Naive thymus-derived CD4-positive, alpha-beta T cell (primary cell): Measurements from ENCODE around the gene EPO. TPM values are rescaled to one million over a fixed set of nuclear protein-coding genes. Genes with fewer than 3 reads are reported as not detected.
A peak's percentile ranks its signal among the peaks of the same experiment; 100 is the strongest.

Experiments
- ATAC-seq: fragments of 150-1000 bp; cut with Tn5 transposase; 2 replicates; pipeline ENCODE4 v1.10.0; 2021; ENCODE audit warnings: mild to moderate bottlenecking, moderate library complexity
- CTCF ChIA-PET: fragments of 350-600 bp; sonication (Branson Sonifier 250); formaldehyde crosslinking; loops from one replicate; lab custom pipeline; 2021; ENCODE audit warnings: antibody characterized with exemption; lab: Charles Lee
- POLR2A ChIA-PET: fragments of 350-600 bp; sonication (Branson Sonifier 250); formaldehyde crosslinking; loops from one replicate; lab custom pipeline; 2021; ENCODE audit warnings: antibody characterized with exemption, inconsistent platforms; lab: Charles Lee
- DNase-seq, 9 donors: peaks; one replicate each; pipeline versions ENCODE4 v3.0.0 to v3.0.0-alpha.2; 2020 to 2022; ENCODE audit warnings: mixed read lengths in 1 of 9
- H3K27ac ChIP-seq: one replicate; pipeline ENCODE4 v1.7.0; 2013; ENCODE audit warnings: mild to moderate bottlenecking, low read depth, low read length, moderate library complexity
- H3K27me3 ChIP-seq, 2 donors: one replicate each; pipeline ENCODE4 v1.7.0; 2013; ENCODE audit warnings: low read length in 2 of 2, mild to moderate bottlenecking in 2 of 2, moderate library complexity in 2 of 2; ENCODE audit not compliant: control insufficient read depth in 2 of 2, insufficient read depth in 2 of 2
- H3K36me3 ChIP-seq, 3 experiments: 1 replicate in 2 of 3; 2 replicates in 1 of 3; pipeline ENCODE4 v1.7.0; 2013; ENCODE audit warnings: low read length in 3 of 3, mild to moderate bottlenecking in 3 of 3, moderate library complexity in 1 of 3; ENCODE audit not compliant: insufficient read depth in 3 of 3, control insufficient read depth in 2 of 3
- H3K4me1 ChIP-seq, 2 donors: one replicate each; pipeline ENCODE4 v1.7.0; 2013; ENCODE audit warnings: low read length in 2 of 2, mild to moderate bottlenecking in 2 of 2, moderate library complexity in 1 of 2; ENCODE audit not compliant: control insufficient read depth in 2 of 2, insufficient read depth in 2 of 2
- H3K4me3 ChIP-seq: 2 replicates; pipeline ENCODE4 v1.7.0; 2013; ENCODE audit warnings: mild to moderate bottlenecking, low read length
- H3K9me3 ChIP-seq, 3 experiments: 1 replicate in 2 of 3; 2 replicates in 1 of 3; pipeline ENCODE4 v1.7.0; 2013; ENCODE audit warnings: low read length in 3 of 3; ENCODE audit not compliant: control insufficient read depth in 2 of 3
- H3K27ac Mint-ChIP-seq, 9 donors: one replicate each; pipeline ENCODE4 v1.8.0; 2020 to 2022; ENCODE audit warnings: mixed read lengths in 9 of 9, mild to moderate bottlenecking in 8 of 9, moderate library complexity in 5 of 9, inconsistent platforms in 2 of 9
- H3K27me3 Mint-ChIP-seq, 5 donors: one replicate each; pipeline ENCODE4 v1.8.0; 2021 to 2022; ENCODE audit warnings: mixed read lengths in 5 of 5, mild to moderate bottlenecking in 1 of 5
- H3K36me3 Mint-ChIP-seq, 5 donors: one replicate each; pipeline ENCODE4 v1.8.0; 2020 to 2022; ENCODE audit warnings: mixed read lengths in 5 of 5, mild to moderate bottlenecking in 3 of 5, inconsistent platforms in 1 of 5
- H3K4me1 Mint-ChIP-seq, 7 donors: one replicate each; pipeline ENCODE4 v1.8.0; 2020 to 2022; ENCODE audit warnings: mixed read lengths in 7 of 7, mild to moderate bottlenecking in 3 of 7, inconsistent platforms in 1 of 7
- H3K4me3 Mint-ChIP-seq, 10 donors: one replicate each; pipeline ENCODE4 v1.8.0; 2020 to 2022; ENCODE audit warnings: mild to moderate bottlenecking in 10 of 10, mixed read lengths in 10 of 10, moderate library complexity in 6 of 10, inconsistent platforms in 2 of 10
- H3K9me3 Mint-ChIP-seq, 11 donors: one replicate each; pipeline ENCODE4 v1.8.0; 2020 to 2022; ENCODE audit warnings: mixed read lengths in 11 of 11, mild to moderate bottlenecking in 4 of 11, inconsistent platforms in 1 of 11, moderate library complexity in 1 of 11
- intact Hi-C, 2 donors: fragments of 100-400 bp; cut with micrococcal nuclease; formaldehyde crosslinking; loops; one replicate each; pipeline ENCODE4 v1.15.1; 2023
- polyA plus RNA-seq, 2 donors: library from polyadenylated mRNA; unstranded; fragments of 300-500 nt; fragmentation: Illumina TruSeq; gene quantifications; one replicate each; pipeline ENCODE4 v1.2.3, GENCODE V29; 2021
- total RNA-seq, 6 experiments: library from RNA in 5 of 6; stranded (reverse) in 5 of 6; gene quantifications; 1 replicate in 5 of 6; 2 replicates in 1 of 6; pipeline ENCODE4 v1.2.3 and lab custom pipeline; 2021 to 2026

The EPO gene
- total and polyA plus RNA-seq, 7 experiments from 2014 or later = not detected

DNA sequence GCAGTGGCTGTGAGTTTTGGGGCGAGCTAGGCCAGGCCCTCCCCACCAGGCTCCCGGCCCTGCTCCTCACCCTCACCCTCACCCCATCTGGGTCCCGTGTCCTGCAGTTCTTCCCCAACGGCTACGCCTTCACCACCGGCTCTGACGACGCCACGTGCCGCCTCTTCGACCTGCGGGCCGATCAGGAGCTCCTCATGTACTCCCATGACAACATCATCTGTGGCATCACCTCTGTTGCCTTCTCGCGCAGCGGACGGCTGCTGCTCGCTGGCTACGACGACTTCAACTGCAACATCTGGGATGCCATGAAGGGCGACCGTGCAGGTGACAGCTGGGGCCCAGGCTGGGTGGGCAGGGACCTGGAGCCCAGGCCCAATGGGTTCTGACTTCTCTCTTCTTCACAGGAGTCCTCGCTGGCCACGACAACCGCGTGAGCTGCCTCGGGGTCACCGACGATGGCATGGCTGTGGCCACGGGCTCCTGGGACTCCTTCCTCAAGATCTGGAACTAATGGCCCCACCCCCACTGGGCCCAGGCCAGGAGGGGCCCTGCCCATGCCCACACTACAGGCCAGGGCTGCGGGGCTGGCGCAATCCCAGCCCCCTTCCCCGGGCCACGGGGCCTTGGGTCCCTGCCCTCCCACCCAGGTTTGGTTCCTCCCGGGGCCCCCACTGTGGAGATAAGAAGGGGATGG is 41.8 kb upstream of the EPO start:
- peaks cover 0 to 3% (median 0%) of the 10 kb centered on the region in 11 donors for H3K9me3 Mint-ChIP-seq
- peak overlapping the region in 5 of 9 donors; percentile 7 to 78 (median 58) for H3K27ac Mint-ChIP-seq
- ATAC-seq (no peak), DNase-seq (no peak)
- H3K4me3 Mint-ChIP-seq = peak overlapping the region in 5 of 10 donors; percentile 20 to 60 (median 40)
- Histone ChIP-seq H3K27ac (peak overlapping the region; percentile 35), H3K9me3 (no peaks in the 10 kb centered on the region), H3K36me3 (peaks cover 0 to 74% (median 8%) of the 10 kb centered on the region in 3 experiments), H3K4me3 (no peak overlapping the region), H3K27me3 (no peaks in the 10 kb centered on the region), H3K4me1 (peaks cover 0 to 22% of the 10 kb centered on the region in 2 donors)
- H3K27me3 Mint-ChIP-seq = no peaks in the 10 kb centered on the region
- ChIA-PET CTCF (interaction anchor here (1.7 to 5.8 kb wide), 2 partner anchors 13 to 44 kb away, joined by 3 to 33 read pairs; no protein-coding TSS in a partner anchor), POLR2A (interaction anchor here (1.3 to 5.5 kb wide), 5 partner anchors 10 to 196 kb away, joined by 3 to 37 read pairs (median 10); partner anchors contain the start of gene SRRT)
- intact Hi-C loops = loop anchor here in 1 of 2 donors (5.0 to 10.0 kb wide), 2 partner anchors 566 to 576 kb away; partner anchors contain the start of genes AP4M1, FIS1 and MCM7
- H3K36me3 Mint-ChIP-seq = peaks cover 0 to 15% (median 0%) of the 10 kb centered on the region in 5 donors
- peaks cover 21 to 50% (median 30%) of the 10 kb centered on the region in 7 donors for H3K4me1 Mint-ChIP-seq

DNA sequence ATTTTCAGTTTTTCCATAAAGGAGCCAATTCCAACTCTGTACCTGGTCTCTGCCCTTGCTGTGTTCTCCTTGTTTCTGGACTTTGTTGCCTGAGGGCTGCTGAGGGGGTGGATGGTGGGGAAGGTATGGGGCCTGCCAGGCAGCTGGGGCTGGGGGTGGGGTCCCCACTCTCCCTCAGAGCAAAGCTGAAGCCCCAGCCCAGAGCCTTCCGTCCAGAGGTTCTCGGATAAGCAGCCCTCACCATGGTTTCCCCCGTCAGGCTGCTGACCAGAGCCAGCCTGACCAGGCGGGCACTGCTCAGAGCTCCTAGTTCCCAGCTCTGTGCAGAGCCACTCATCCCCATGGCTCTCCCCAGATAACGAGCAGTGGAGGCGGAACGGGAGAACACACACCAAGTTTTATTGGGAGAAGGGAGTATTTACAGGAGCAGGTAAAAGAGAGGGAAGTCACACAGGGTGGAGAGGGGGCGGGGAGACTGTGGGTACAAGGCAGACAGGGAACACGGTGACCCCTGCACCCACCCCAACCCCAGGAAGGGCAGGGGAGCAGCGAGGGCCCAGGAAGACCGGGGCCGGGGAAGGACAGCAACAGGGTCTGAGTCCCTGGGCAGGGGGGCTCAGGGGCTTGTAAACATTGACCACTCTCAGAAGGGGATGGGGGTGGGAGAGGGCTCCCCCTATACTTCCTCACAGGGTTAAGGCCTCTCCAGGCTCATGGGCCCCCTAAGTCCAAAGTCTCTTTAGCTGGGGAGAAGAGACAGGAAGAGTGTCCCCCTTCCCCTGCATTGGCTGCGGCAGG is 40.9 kb upstream of the EPO start:
- DNase-seq = no peak
- H3K27ac Mint-ChIP-seq = peak overlapping the region in 5 of 9 donors; percentile 26 to 83 (median 78)

DNA sequence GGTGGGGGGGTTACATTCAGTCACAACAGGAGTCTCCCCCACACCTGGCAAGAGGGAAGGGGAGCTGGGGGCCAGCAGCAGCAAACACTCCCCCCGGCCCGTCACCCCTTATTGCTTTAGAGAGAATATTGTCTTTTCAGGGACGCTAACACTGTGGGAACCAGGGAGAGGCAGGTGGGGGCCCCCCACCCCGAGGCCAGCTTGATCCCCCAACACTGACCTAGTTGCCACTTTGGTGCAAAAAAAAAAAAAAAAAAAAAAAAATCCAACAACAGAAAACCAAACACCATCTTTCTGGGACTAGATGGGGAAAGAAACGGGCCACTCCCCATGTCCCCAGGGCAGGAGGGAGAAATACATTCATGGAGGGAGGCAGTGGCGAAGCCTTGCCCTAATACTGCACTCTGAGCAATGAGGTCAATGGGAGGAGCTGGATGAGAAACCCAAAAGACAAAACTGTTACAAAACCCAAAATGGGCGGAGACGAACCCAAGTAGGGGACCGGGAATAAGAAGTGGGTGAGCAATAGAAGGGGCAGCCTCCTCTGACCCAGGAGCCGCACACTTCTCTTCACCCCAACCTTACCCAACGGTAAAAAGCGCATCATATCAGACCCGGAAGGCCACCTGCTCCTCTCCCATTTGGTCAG is 40.2 kb upstream of the EPO start:
- Mint-ChIP-seq H3K27ac (peak overlapping the region in 8 of 9 donors; percentile 33 to 90 (median 81)), H3K36me3 (peaks cover 0 to 14% (median 0%) of the 10 kb centered on the region in 5 donors), H3K4me3 (peak overlapping the region in 8 of 10 donors; percentile 12 to 75 (median 38)), H3K27me3 (no peaks in the 10 kb centered on the region), H3K9me3 (peaks cover 0 to 1% (median 0%) of the 10 kb centered on the region in 11 donors), H3K4me1 (peaks cover 21 to 50% (median 30%) of the 10 kb centered on the region in 7 donors)
- DNase-seq (no peak), ATAC-seq (no peak)
- no peaks in the 10 kb centered on the region for H3K9me3 ChIP-seq
- ChIA-PET CTCF (interaction anchor here (0.8 to 5.8 kb wide), 3 partner anchors 11 to 92 kb away, joined by 3 to 33 read pairs (median 6); no protein-coding TSS in a partner anchor), POLR2A (interaction anchor here (0.7 to 5.5 kb wide), 13 partner anchors 8 to 115 kb away, joined by 3 to 37 read pairs (median 4); partner anchors contain the start of genes FBXO24, LRCH4, MOSPD3 and POP7)
- H3K36me3 ChIP-seq = peaks cover 0 to 86% (median 8%) of the 10 kb centered on the region in 3 experiments
- intact Hi-C loops = loop anchor here in 1 of 2 donors (5.0 to 10.0 kb wide), 2 partner anchors 565 to 578 kb away; partner anchors contain the start of genes AP4M1, FIS1 and MCM7
- H3K27ac ChIP-seq = peak overlapping the region; percentile 53
- no peaks in the 10 kb centered on the region for H3K27me3 ChIP-seq
- H3K4me3 ChIP-seq = no peak overlapping the region
- H3K4me1 ChIP-seq = peaks cover 0 to 22% of the 10 kb centered on the region in 2 donors

More for the DNA sequence above, 40.9 kb upstream of the EPO start:
- Histone ChIP-seq H3K4me3 (no peak overlapping the region), H3K9me3 (no peaks in the 10 kb centered on the region), H3K36me3 (peaks cover 0 to 81% (median 8%) of the 10 kb centered on the region in 3 experiments), H3K27ac (peak overlapping the region; percentile 10), H3K27me3 (no peaks in the 10 kb centered on the region), H3K4me1 (peaks cover 0 to 22% of the 10 kb centered on the region in 2 donors)
- no peaks in the 10 kb centered on the region for H3K27me3 Mint-ChIP-seq
- intact Hi-C loops = loop anchor here in 1 of 2 donors (5.0 to 10.0 kb wide), 2 partner anchors 565 to 577 kb away; partner anchors contain the start of genes AP4M1, FIS1 and MCM7
- ATAC-seq = no peak
- peaks cover 0 to 15% (median 0%) of the 10 kb centered on the region in 5 donors for H3K36me3 Mint-ChIP-seq
- H3K9me3 Mint-ChIP-seq = peaks cover 0 to 1% (median 0%) of the 10 kb centered on the region in 11 donors
- H3K4me1 Mint-ChIP-seq = peaks cover 21 to 50% (median 30%) of the 10 kb centered on the region in 7 donors
- ChIA-PET CTCF (interaction anchor here (1.7 to 5.8 kb wide), 2 partner anchors 12 to 45 kb away, joined by 3 to 33 read pairs; no protein-coding TSS in a partner anchor), POLR2A (interaction anchor here (0.7 to 5.5 kb wide), 9 partner anchors 9 to 114 kb away, joined by 3 to 37 read pairs (median 5); partner anchors contain the start of genes FBXO24, LRCH4 and MOSPD3)
- peak overlapping the region in 4 of 10 donors; percentile 12 to 56 (median 40) for H3K4me3 Mint-ChIP-seq

DNA sequence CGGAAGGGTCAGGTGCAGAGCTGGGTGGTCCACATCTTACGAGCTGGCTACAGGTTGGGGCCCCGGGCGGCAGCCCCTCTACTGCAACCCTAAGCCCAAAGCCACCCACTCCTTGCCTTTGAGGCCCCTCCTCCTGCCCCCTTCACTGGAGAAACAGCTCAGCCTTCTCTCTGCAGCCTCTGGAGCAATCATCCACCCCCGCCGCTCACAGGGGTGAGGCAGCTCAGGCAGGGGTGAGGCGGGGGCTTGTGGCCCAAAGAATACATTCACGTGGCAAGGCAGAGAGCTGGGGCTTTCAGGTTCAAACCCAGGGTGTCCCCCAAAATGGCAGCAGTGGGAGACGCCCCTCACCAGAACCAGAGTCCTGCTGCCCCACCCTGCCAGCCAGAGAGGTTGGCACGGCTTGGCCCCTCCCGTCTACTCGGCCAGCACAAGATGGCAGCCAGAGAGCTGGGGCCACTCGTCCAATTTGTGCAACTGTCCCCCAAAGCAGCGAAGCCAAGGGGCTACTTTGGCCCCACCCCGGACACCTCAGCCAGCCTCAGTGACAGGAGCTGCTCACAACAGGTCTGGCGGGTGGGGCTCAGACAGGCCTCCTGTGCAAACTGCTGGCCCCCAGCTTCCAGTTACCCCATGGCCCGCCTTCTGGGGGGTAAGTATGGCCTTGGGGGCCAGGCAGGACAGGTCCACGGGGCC is 39.5 kb upstream of the EPO start:
- DNase-seq (no peak), ATAC-seq (no peak)
- Mint-ChIP-seq H3K27ac (peak overlapping the region in 8 of 9 donors; percentile 12 to 90 (median 70)), H3K27me3 (no peaks in the 10 kb centered on the region), H3K9me3 (peaks cover 0 to 1% (median 0%) of the 10 kb centered on the region in 11 donors), H3K4me3 (peak overlapping the region in 4 of 10 donors; percentile 30 to 61 (median 46)), H3K36me3 (peaks cover 0 to 19% (median 0%) of the 10 kb centered on the region in 5 donors), H3K4me1 (peaks cover 21 to 50% (median 30%) of the 10 kb centered on the region in 7 donors)
- Histone ChIP-seq H3K27ac (peak overlapping the region; percentile 53), H3K4me1 (peaks cover 0 to 22% of the 10 kb centered on the region in 2 donors), H3K4me3 (no peak overlapping the region), H3K36me3 (peaks cover 0 to 92% (median 8%) of the 10 kb centered on the region in 3 experiments), H3K27me3 (no peaks in the 10 kb centered on the region), H3K9me3 (no peaks in the 10 kb centered on the region)
- POLR2A ChIA-PET = interaction anchor here (1.0 to 5.5 kb wide), 10 partner anchors 8 to 116 kb away, joined by 3 to 37 read pairs (median 5); partner anchors contain the start of genes FBXO24, LRCH4, MOSPD3 and POP7
- CTCF ChIA-PET = interaction anchor here (0.8 to 5.8 kb wide), 2 partner anchors 11 to 92 kb away, joined by 6 to 33 read pairs; no protein-coding TSS in a partner anchor
- intact Hi-C loops = no loop called here

DNA sequence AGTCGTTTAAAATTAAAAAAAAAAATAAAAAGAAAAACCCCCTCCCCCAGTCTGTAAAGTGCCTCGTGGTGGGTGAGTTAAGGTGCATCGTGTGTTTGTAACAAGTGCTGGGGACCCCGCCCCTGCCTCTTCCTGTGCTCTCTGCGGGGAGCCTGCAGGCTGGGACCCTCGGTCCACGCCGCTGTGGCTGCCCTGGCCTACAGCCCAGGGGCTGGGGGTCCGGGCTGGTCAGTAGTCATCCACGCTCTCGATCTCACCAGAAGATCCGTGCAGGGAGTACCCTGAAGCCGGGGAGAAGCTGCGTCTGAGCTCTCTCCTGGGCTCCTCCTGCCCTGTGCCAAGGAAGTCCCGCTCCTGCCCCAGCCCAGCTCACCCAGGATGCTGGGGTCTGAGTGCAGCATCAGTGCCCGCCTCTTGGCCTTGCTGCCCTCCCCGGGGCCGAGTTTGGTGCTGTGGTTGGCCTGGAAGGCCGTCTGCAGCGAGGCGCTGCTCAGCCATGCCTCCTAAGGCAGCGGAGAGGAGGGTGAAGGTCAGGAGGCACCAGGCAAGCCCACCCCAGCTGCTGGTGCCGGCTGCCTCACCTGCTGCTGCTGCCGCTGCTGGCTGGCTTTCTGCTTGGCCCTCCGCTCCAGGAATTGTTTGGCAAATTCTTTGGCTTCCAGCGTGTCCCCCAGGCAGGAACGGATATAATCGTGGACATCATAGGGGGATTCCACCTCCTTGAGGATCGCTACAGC is 38.6 kb upstream of the EPO start:
- ChIA-PET POLR2A (interaction anchor here (1.0 to 5.5 kb wide), 7 partner anchors 10 to 117 kb away, joined by 3 to 37 read pairs (median 5); partner anchors contain the start of genes FBXO24, LRCH4, MOSPD3 and POP7), CTCF (interaction anchor here (5.8 kb wide), 1 partner anchor 10 kb away, joined by 33 read pairs; no protein-coding TSS in a partner anchor)
- no peaks in the 10 kb centered on the region for H3K9me3 ChIP-seq
- Mint-ChIP-seq H3K4me3 (peak overlapping the region in 4 of 10 donors; percentile 14 to 64 (median 40)), H3K36me3 (peaks cover 0 to 19% (median 0%) of the 10 kb centered on the region in 5 donors), H3K27ac (peak overlapping the region in 8 of 9 donors; percentile 41 to 81 (median 58)), H3K27me3 (no peaks in the 10 kb centered on the region), H3K9me3 (peaks cover 0 to 1% (median 0%) of the 10 kb centered on the region in 11 donors), H3K4me1 (peaks cover 16 to 45% (median 26%) of the 10 kb centered on the region in 7 donors)
- intact Hi-C loops = no loop called here
- no peaks in the 10 kb centered on the region for H3K27me3 ChIP-seq
- no peak for ATAC-seq
- peaks cover 0 to 22% of the 10 kb centered on the region in 2 donors for H3K4me1 ChIP-seq
- H3K4me3 ChIP-seq = no peak overlapping the region
- peak overlapping the region; percentile 53 for H3K27ac ChIP-seq
- DNase-seq = no peak
- H3K36me3 ChIP-seq = peaks cover 0 to 98% (median 11%) of the 10 kb centered on the region in 3 experiments
